BLaER1 treated with 17β-estradiol and CSF1 and Interleukin-3, amounts not matched to agents 10 nM and 100 nM (cell line): ENCODE data around the gene SF3B4.

Experiments
- H3K27ac ChIP-seq, 11 experiments: shearing (Covaris generic); formaldehyde crosslinking; 2 replicates each; pipeline ENCODE4 v1.8.1; 2022
- H3K27me3 ChIP-seq, 11 experiments: shearing (Covaris generic); formaldehyde crosslinking; 2 replicates each; pipeline ENCODE4 v1.8.1; 2022
- H3K36me3 ChIP-seq, 11 experiments: shearing (Covaris generic); formaldehyde crosslinking; 2 replicates each; pipeline ENCODE4 v1.8.1; 2022
- H3K4me1 ChIP-seq, 10 experiments: shearing (Covaris generic); formaldehyde crosslinking; 2 replicates each; pipeline ENCODE4 v1.8.1; 2022
- H3K4me2 ChIP-seq, 11 experiments: shearing (Covaris generic); formaldehyde crosslinking; 2 replicates each; pipeline ENCODE4 v1.8.1; 2022
- H3K4me3 ChIP-seq, 10 experiments: shearing (Covaris generic); formaldehyde crosslinking; 2 replicates each; pipeline ENCODE4 v1.8.1; 2022
- H3K9ac ChIP-seq, 11 experiments: shearing (Covaris generic); formaldehyde crosslinking; 2 replicates each; pipeline ENCODE4 v1.8.1; 2022
- H3K9me3 ChIP-seq, 11 experiments: shearing (Covaris generic); formaldehyde crosslinking; replicated peaks in 1 of 11; 2 replicates each; pipeline ENCODE4 v1.8.1; 2022
- H4K20me1 ChIP-seq, 11 experiments: shearing (Covaris generic); formaldehyde crosslinking; 2 replicates each; pipeline ENCODE4 v1.8.1; 2022
- Cebpa-rat ChIP-seq, 11 experiments: shearing (Covaris generic); IDR thresholded peaks; 2 replicates each; pipeline ENCODE4 v1.8.1; 2022

The SF3B4 gene

GRCh38 chr1:149915429-149916192 lies 12.0 kb downstream of the SF3B4 start:
- peaks cover 0 to 32% (median 27%) of the 10 kb centered on the region in 11 experiments; a peak in 16 of 22 replicates for H3K36me3 ChIP-seq
- H4K20me1 ChIP-seq: no peaks in the 10 kb centered on the region
- H3K4me1 ChIP-seq: peaks cover 38 to 51% (median 41%) of the 10 kb centered on the region in 10 experiments
- peak overlapping the region; percentile 92 to 99 (median 97) for H3K4me2 ChIP-seq
- peak overlapping the region in 9 of 11 experiments; percentile 25 to 76 (median 71); a peak in 18 of 22 replicates for H3K27ac ChIP-seq
- TF ChIP-seq Cebpa-rat (IDR thresholded peaks at IDR 0.05): no peak
- peak overlapping the region in 8 of 10 experiments; percentile 67 to 82 (median 76); a peak in 16 of 20 replicates for H3K4me3 ChIP-seq
- H3K27me3 ChIP-seq: peaks cover 0 to 5% (median 0%) of the 10 kb centered on the region in 11 experiments; a peak in 5 of 22 replicates
- no peaks in the 10 kb centered on the region for H3K9me3 ChIP-seq
- peak overlapping the region in 10 of 11 experiments; percentile 46 to 83 (median 80); a peak in 18 of 22 replicates for H3K9ac ChIP-seq

- peaks cover 38 to 51% (median 41%) of the 10 kb centered on the region in 10 experiments for H3K4me1 ChIP-seq
- no peaks in the 10 kb centered on the region for H3K9me3 ChIP-seq
- H3K27me3 ChIP-seq: peaks cover 0 to 5% (median 0%) of the 10 kb centered on the region in 11 experiments; a peak in 5 of 22 replicates
- H3K36me3 ChIP-seq: peaks cover 0 to 43% (median 36%) of the 10 kb centered on the region in 11 experiments; a peak in 17 of 22 replicates
- no peak for TF ChIP-seq Cebpa-rat (IDR thresholded peaks at IDR 0.05)
- no peak overlapping the region for H3K4me3 ChIP-seq
- H4K20me1 ChIP-seq: no peaks in the 10 kb centered on the region
- peak overlapping the region; percentile 92 to 99 (median 97); a peak in 20 of 22 replicates for H3K4me2 ChIP-seq
- peak overlapping the region in 1 of 11 experiments; percentile 12; a peak in 1 of 22 replicates for H3K9ac ChIP-seq
- peak overlapping the region in 7 of 11 experiments; percentile 18 to 76 (median 71); a peak in 11 of 22 replicates for H3K27ac ChIP-seq
Observed at GRCh38 chr1:149914545-149914944, 13.1 kb downstream of the SF3B4 start.

GRCh38 chr1:149906570-149907075 lies 21.0 kb downstream of the SF3B4 start:
- H3K4me3 ChIP-seq: no peak overlapping the region
- H3K27ac ChIP-seq: no peak overlapping the region
- no peak overlapping the region for H3K9ac ChIP-seq
- H4K20me1 ChIP-seq: no peaks in the 10 kb centered on the region
- H3K9me3 ChIP-seq: no peaks in the 10 kb centered on the region
- peaks cover 0 to 4% (median 0%) of the 10 kb centered on the region in 10 experiments; a peak in 3 of 20 replicates for H3K4me1 ChIP-seq
- no peaks in the 10 kb centered on the region for H3K27me3 ChIP-seq
- peaks cover 0 to 92% (median 70%) of the 10 kb centered on the region in 11 experiments; a peak in 18 of 22 replicates for H3K36me3 ChIP-seq
- H3K4me2 ChIP-seq: no peak overlapping the region
- TF ChIP-seq Cebpa-rat (IDR thresholded peaks at IDR 0.05): no peak

- no peaks in the 10 kb centered on the region for H4K20me1 ChIP-seq
- H3K4me2 ChIP-seq: no peak overlapping the region
- no peak overlapping the region for H3K4me3 ChIP-seq
- no peaks in the 10 kb centered on the region for H3K9me3 ChIP-seq
- no peak for TF ChIP-seq Cebpa-rat (IDR thresholded peaks at IDR 0.05)
- peaks cover 0 to 65% (median 46%) of the 10 kb centered on the region in 11 experiments; a peak in 18 of 22 replicates for H3K36me3 ChIP-seq
- H3K27ac ChIP-seq: 0 out of 22 replicates have a peak overlapping the region, but pooled peaks of 1 of the 11 experiments have one; percentile 13
- H3K27me3 ChIP-seq: no peaks in the 10 kb centered on the region
- no peak overlapping the region for H3K9ac ChIP-seq
- peaks cover 8 to 13% (median 11%) of the 10 kb centered on the region in 10 experiments for H3K4me1 ChIP-seq
Observed at GRCh38 chr1:149903836-149904491, 23.6 kb downstream of the SF3B4 start.

- peaks cover 8 to 13% (median 11%) of the 10 kb centered on the region in 10 experiments for H3K4me1 ChIP-seq
- peak within 1 kb of the TSS; percentile 39 to 85 (median 81); a peak in 21 of 22 replicates for H3K27ac ChIP-seq
- H3K27me3 ChIP-seq: no peaks in the 10 kb centered on the region
- H3K36me3 ChIP-seq: peaks cover 0 to 32% (median 10%) of the 10 kb centered on the region in 11 experiments; a peak in 11 of 22 replicates
- peak within 1 kb of the TSS; percentile 87 to 97 (median 93) for H3K4me2 ChIP-seq
- TF ChIP-seq Cebpa-rat (IDR thresholded peaks at IDR 0.05): no peak
- H3K4me3 ChIP-seq: peak within 1 kb of the TSS; percentile 58 to 75 (median 66)
- peak within 1 kb of the TSS; percentile 71 to 87 (median 82) for H3K9ac ChIP-seq
- peaks cover 0 to 18% (median 6%) of the 10 kb centered on the region in 11 experiments; a peak in 7 of 22 replicates for H3K9me3 ChIP-seq
- no peaks in the 10 kb centered on the region for H4K20me1 ChIP-seq
Observed at GRCh38 chr1:149899460-149900284, 27.9 kb downstream of the SF3B4 start, which contains the start of gene BOLA1. Gene BOLA1, plus strand, starts transcription at chr1:149899568. Its CDS starts 492 bp downstream, at chr1:149900060.

GRCh38 chr1:149896575-149896974 lies 31.0 kb downstream of the SF3B4 start:
- no peak overlapping the region for H3K9ac ChIP-seq
- no peak overlapping the region for H3K27ac ChIP-seq
- H4K20me1 ChIP-seq: no peaks in the 10 kb centered on the region
- no peak overlapping the region for H3K4me3 ChIP-seq
- peaks cover 0 to 18% (median 6%) of the 10 kb centered on the region in 11 experiments; a peak in 7 of 22 replicates for H3K9me3 ChIP-seq
- no peak for TF ChIP-seq Cebpa-rat (IDR thresholded peaks at IDR 0.05)
- H3K4me1 ChIP-seq: peaks cover 12 to 18% (median 13%) of the 10 kb centered on the region in 10 experiments
- no peaks in the 10 kb centered on the region for H3K27me3 ChIP-seq
- peaks cover 0 to 2% (median 0%) of the 10 kb centered on the region in 11 experiments; a peak in 1 of 22 replicates for H3K36me3 ChIP-seq
- H3K4me2 ChIP-seq: no peak overlapping the region

GRCh38 chr1:149888999-149889289 lies 38.7 kb downstream of the SF3B4 start:
- TF ChIP-seq Cebpa-rat (IDR thresholded peaks at IDR 0.05): no peak

More at GRCh38 chr1:149888999-149889289, 38.7 kb downstream of the SF3B4 start:
- H3K27me3 ChIP-seq: no peaks in the 10 kb centered on the region
- peak overlapping the region; percentile 60 to 80 (median 76) for H3K4me3 ChIP-seq
- H4K20me1 ChIP-seq: peaks cover 11 to 25% (median 22%) of the 10 kb centered on the region in 11 experiments; a peak in 13 of 22 replicates
- H3K9me3 ChIP-seq: no peaks in the 10 kb centered on the region
- peak overlapping the region; percentile 71 to 92 (median 87) for H3K4me2 ChIP-seq
- peak overlapping the region; percentile 88 to 97 (median 95) for H3K27ac ChIP-seq
- peak overlapping the region; percentile 87 to 97 (median 94) for H3K9ac ChIP-seq
- peaks cover 27 to 43% (median 36%) of the 10 kb centered on the region in 10 experiments for H3K4me1 ChIP-seq
- H3K36me3 ChIP-seq: no peaks in the 10 kb centered on the region
